PC-3 (cell line): ENCODE data around the gene FBXW2. TPM values are rescaled to one million over a fixed set of nuclear protein-coding genes. Genes with fewer than 3 reads are reported as not detected.

Experiments used
- ATAC-seq: fragments of 200-7000 bp; cut with Tn5 transposase; 2 replicates; pipeline ENCODE4 v1.9.1; 2020; ENCODE audit warnings: mild to moderate bottlenecking, moderate library complexity
- BruUV-seq: library from RNA; stranded (reverse); fragments of 400-500 nt; replicated peaks from 2 replicates; lab custom pipeline; 2021; lab: Mats Ljungman, UMichigan
- CTCF ChIA-PET: fragments of 300-600 bp; sonication (Branson Sonifier 250); formaldehyde crosslinking; loops from one replicate; lab custom pipeline; 2022; ENCODE audit warnings: antibody characterized with exemption; lab: Charles Lee
- POLR2A ChIA-PET: fragments of 300-600 bp; sonication (Branson Sonifier 250); formaldehyde crosslinking; loops from one replicate; lab custom pipeline; 2022; ENCODE audit warnings: antibody characterized with exemption; ENCODE audit not compliant: unreplicated experiment; lab: Charles Lee
- DNase-seq: peaks from one replicate; pipeline ENCODE4 v3.0.0-alpha.2; 2015
- H2AFZ ChIP-seq: fragments of 300-600 bp; sonication (generic); 2 replicates; pipeline ENCODE4 v1.6.0; 2016; ENCODE audit warnings: antibody characterized with exemption, low read length
- H3F3A ChIP-seq: fragments of 300-600 bp; sonication (generic); one replicate; pipeline ENCODE4 v1.6.0; 2017; ENCODE audit warnings: antibody characterized with exemption, low read length, control low read depth, mild to moderate bottlenecking; ENCODE audit not compliant: unreplicated experiment
- H3K27ac ChIP-seq: fragments of 300-600 bp; sonication (generic); 2 replicates; pipeline ENCODE4 v1.5.1; 2016; ENCODE audit warnings: mild to moderate bottlenecking, low read length
- H3K27me3 ChIP-seq: fragments of 300-600 bp; sonication (generic); 2 replicates; pipeline ENCODE4 v1.6.1; 2016; ENCODE audit warnings: low read length, mixed read lengths
- H3K36me3 ChIP-seq: fragments of 300-600 bp; sonication (generic); 2 replicates; pipeline ENCODE4 v1.6.1; 2016; ENCODE audit warnings: low read depth, mixed run types, low read length, mixed read lengths
- H3K4me1 ChIP-seq: fragments of 300-600 bp; sonication (generic); 2 replicates; pipeline ENCODE4 v1.5.1; 2016; ENCODE audit warnings: low read length; ENCODE audit not compliant: insufficient read depth
- H3K4me2 ChIP-seq: fragments of 300-600 bp; sonication (generic); 2 replicates; pipeline ENCODE4 v1.6.0; 2016; ENCODE audit warnings: low read length
- H3K4me3 ChIP-seq: fragments of 300-600 bp; sonication (generic); 2 replicates; pipeline ENCODE4 v1.5.1; 2016; ENCODE audit warnings: mild to moderate bottlenecking, low read length, mixed read lengths
- H3K79me2 ChIP-seq: fragments of 300-600 bp; sonication (generic); 2 replicates; pipeline ENCODE4 v1.6.1; 2017; ENCODE audit warnings: low read length, mixed read lengths
- H3K9ac ChIP-seq: fragments of 300-600 bp; sonication (generic); 2 replicates; pipeline ENCODE4 v1.6.0; 2016; ENCODE audit warnings: mild to moderate bottlenecking, low read length
- H3K9me2 ChIP-seq: fragments of 300-600 bp; sonication (generic); replicated peaks from 2 replicates; pipeline ENCODE4 v1.6.1; 2016; ENCODE audit warnings: mixed run types, low read length, mixed read lengths
- H3K9me3 ChIP-seq: fragments of 300-600 bp; sonication (generic); 2 replicates; pipeline ENCODE4 v1.6.1; 2016; ENCODE audit warnings: low read length, mixed read lengths
- H4K20me1 ChIP-seq: fragments of 300-600 bp; sonication (generic); 2 replicates; pipeline ENCODE4 v1.6.1; 2016; ENCODE audit warnings: low read length, mixed read lengths
- CTCF ChIP-seq: fragments of 300-600 bp; sonication (generic); conservative IDR thresholded peaks from 2 replicates; pipeline ENCODE4 v1.5.1; 2017; ENCODE audit warnings: antibody characterized with exemption, low read depth, mild to moderate bottlenecking, low read length
- EZH2 ChIP-seq: fragments of 300-600 bp; sonication (generic); IDR thresholded peaks from one replicate; pipeline ENCODE4 v1.6.1; 2017; ENCODE audit warnings: antibody characterized with exemption, mild to moderate bottlenecking, low read length; ENCODE audit not compliant: unreplicated experiment
- EZH2phosphoT487 ChIP-seq: fragments of 300-600 bp; sonication (generic); IDR thresholded peaks from 2 replicates; pipeline ENCODE4 v1.6.1; 2018; ENCODE audit warnings: mild to moderate bottlenecking, antibody characterized with exemption, low read length, borderline replicate concordance
- intact Hi-C: fragments of 100-400 bp; cut with micrococcal nuclease; formaldehyde crosslinking; loops from 2 replicates; pipeline ENCODE4 v1.9.0; 2023
- total RNA-seq: library from RNA; depleted of rRNA; stranded (reverse); fragments of >200 nt; gene quantifications from 2 replicates; pipeline ENCODE4 v1.2.3, GENCODE V29; 2014

Gene FBXW2
- total RNA-seq, 1 experiment from 2014 or later: 30.5 TPM

- peaks cover 5% of the 10 kb centered on the region; the same call in 1 of the 2 replicates for H4K20me1 ChIP-seq
- no peaks in the 10 kb centered on the region for H3K27me3 ChIP-seq
- no peak overlapping the region for H3K4me2 ChIP-seq
- H3K4me1 ChIP-seq: peaks cover 21% of the 10 kb centered on the region
- peaks cover 15% of the 10 kb centered on the region for H3K36me3 ChIP-seq
- H3K9me2 ChIP-seq: no peaks in the 10 kb centered on the region
- no peak overlapping the region for H3K4me3 ChIP-seq
- H3K27ac ChIP-seq: no peak overlapping the region
- no TSS peak for BruUV-seq
- ChIA-PET CTCF (no interaction called here), POLR2A (no interaction called here)
- H2AFZ ChIP-seq: no peak overlapping the region
- no peaks in the 10 kb centered on the region for H3K9me3 ChIP-seq
- intact Hi-C loops: no loop called here
- H3K9ac ChIP-seq: no peak overlapping the region
- no peak for ATAC-seq
- no peaks in the 10 kb centered on the region; the same call in 1 of the 2 replicates for H3K79me2 ChIP-seq
- TF ChIP-seq EZH2: no peak
- no peak for TF ChIP-seq CTCF
- TF ChIP-seq EZH2phosphoT487: no peak
- H3F3A ChIP-seq: peaks cover 12% of the 10 kb centered on the region
- DNase-seq: no peak
These were observed 28.7 kb downstream of the FBXW2 start for GRCh38 chr9:120764476-120764875.

GRCh38 chr9:120761006-120761405 lies 32.2 kb downstream of the FBXW2 start:
- H2AFZ ChIP-seq: no peak overlapping the region
- no TSS peak for BruUV-seq
- no peak overlapping the region for H3K4me3 ChIP-seq
- H3K9me3 ChIP-seq: no peaks in the 10 kb centered on the region
- no peaks in the 10 kb centered on the region for H3K9me2 ChIP-seq
- H3K4me1 ChIP-seq: no peaks in the 10 kb centered on the region
- DNase-seq (no peak), ATAC-seq (no peak)
- ChIA-PET CTCF (no interaction called here), POLR2A (no interaction called here)
- no peak overlapping the region for H3K4me2 ChIP-seq
- H3K27ac ChIP-seq: no peak overlapping the region
- no peaks in the 10 kb centered on the region for H3K27me3 ChIP-seq
- intact Hi-C loops: no loop called here
- no peaks in the 10 kb centered on the region for H3F3A ChIP-seq
- TF ChIP-seq EZH2phosphoT487: no peak
- TF ChIP-seq EZH2: no peak
- no peak for TF ChIP-seq CTCF
- no peaks in the 10 kb centered on the region for H4K20me1 ChIP-seq
- peaks cover 15% of the 10 kb centered on the region; the same call in 1 of the 2 replicates for H3K36me3 ChIP-seq
- no peak overlapping the region for H3K9ac ChIP-seq
- H3K79me2 ChIP-seq: no peaks in the 10 kb centered on the region; the same call in 1 of the 2 replicates

GRCh38 chr9:120759755-120760400 lies 33.3 kb downstream of the FBXW2 start:
- ATAC-seq: no peak
- BruUV-seq: no TSS peak

More at GRCh38 chr9:120759755-120760400, 33.3 kb downstream of the FBXW2 start:
- H3K27me3 ChIP-seq: no peaks in the 10 kb centered on the region
- intact Hi-C loops: loop anchor here (5.0 kb wide), 1 partner anchor 138 kb away; no protein-coding TSS in a partner anchor
- no peaks in the 10 kb centered on the region for H3K9me3 ChIP-seq
- CTCF ChIA-PET: no interaction called here
- peaks cover 15% of the 10 kb centered on the region; the same call in 1 of the 2 replicates for H3K36me3 ChIP-seq
- no peak overlapping the region for H3K9ac ChIP-seq
- H3K79me2 ChIP-seq: no peaks in the 10 kb centered on the region
- H4K20me1 ChIP-seq: no peaks in the 10 kb centered on the region
- H3K27ac ChIP-seq: no peak overlapping the region
- no peak for DNase-seq
- no peak for TF ChIP-seq CTCF
- TF ChIP-seq EZH2: no peak
- no peak for TF ChIP-seq EZH2phosphoT487
- H3K4me1 ChIP-seq: no peaks in the 10 kb centered on the region
- H3K4me2 ChIP-seq: no peak overlapping the region
- no peak overlapping the region for H3K4me3 ChIP-seq
- H2AFZ ChIP-seq: no peak overlapping the region
- no peaks in the 10 kb centered on the region for H3K9me2 ChIP-seq
- POLR2A ChIA-PET: no interaction called here
- H3F3A ChIP-seq: no peaks in the 10 kb centered on the region
